EH (cell line): ENCODE results near the gene ERRFI1.
"Not testable (repeated sequence)": the region's sequence is repeated elsewhere in the genome, so short reads cannot be mapped to it uniquely, and the experiment has no call there.

Experiments used
- DNase-seq: peaks from one replicate; pipeline ENCODE4 v3.0.0-alpha.2; 2015; ENCODE audit warnings: low read depth

The ERRFI1 gene

GRCh38 chr1:7970246-7970645 is 55.9 kb downstream of the ERRFI1 start:
- no peak for DNase-seq

- no peak for DNase-seq
Measured at GRCh38 chr1:7967651-7968050, 58.5 kb downstream of the ERRFI1 start.

- no peak for DNase-seq
Measured at GRCh38 chr1:7967196-7967595, 58.9 kb downstream of the ERRFI1 start.

- no peak for DNase-seq
Measured at GRCh38 chr1:7964476-7964875, 61.6 kb downstream of the ERRFI1 start.

- DNase-seq = not testable (repeated sequence)
Measured at GRCh38 chr1:7963841-7964240, 62.3 kb downstream of the ERRFI1 start.

- not testable (repeated sequence) for DNase-seq
Measured at GRCh38 chr1:7963378-7963730, 62.8 kb downstream of the ERRFI1 start.

- peak; percentile 12 for DNase-seq
Measured at GRCh38 chr1:7962636-7963377, 63.3 kb downstream of the ERRFI1 start.

GRCh38 chr1:7962014-7962335 is 64.1 kb downstream of the ERRFI1 start:
- no peak for DNase-seq
